GM19463 (cell line): Measurements from ENCODE around the gene BAG5.
A peak's percentile ranks its signal among the peaks of the same experiment; 100 is the strongest.

Experiments used
- ATAC-seq: cut with Tn5 transposase; IDR thresholded peaks from one replicate; pipeline ENCODE4 v1.9.1; 2021; ENCODE audit warnings: mild to moderate bottlenecking, moderate library complexity; ENCODE audit not compliant: unreplicated experiment

Gene BAG5

GRCh38 chr14:103547941-103548462 is 14.5 kb downstream of the BAG5 start:
- ATAC-seq = no peak

GRCh38 chr14:103547455-103547940 is 15.0 kb downstream of the BAG5 start:
- no peak for ATAC-seq

- peak; percentile 63 for ATAC-seq
Observed at GRCh38 chr14:103546652-103547454, 15.6 kb downstream of the BAG5 start.

GRCh38 chr14:103545915-103546651 is 16.4 kb downstream of the BAG5 start:
- no peak for ATAC-seq

- no peak for ATAC-seq
Observed at GRCh38 chr14:103545219-103545914, 17.1 kb downstream of the BAG5 start.

GRCh38 chr14:103544388-103545218 is 17.9 kb downstream of the BAG5 start:
- ATAC-seq = no peak

- no peak for ATAC-seq
Observed at GRCh38 chr14:103543721-103544387, 18.6 kb downstream of the BAG5 start.

GRCh38 chr14:103543140-103543539 is 19.3 kb downstream of the BAG5 start:
- no peak for ATAC-seq

GRCh38 chr14:103542605-103543088 is 19.8 kb downstream of the BAG5 start:
- ATAC-seq = no peak

- ATAC-seq = no peak
Observed at GRCh38 chr14:103541709-103542604, 20.5 kb downstream of the BAG5 start.

- ATAC-seq = no peak
Observed at GRCh38 chr14:103540821-103541708, 21.4 kb downstream of the BAG5 start.

- no peak for ATAC-seq
Observed at GRCh38 chr14:103539056-103539825, 23.2 kb downstream of the BAG5 start.

- no peak for ATAC-seq
Observed at GRCh38 chr14:103538291-103539055, 24.0 kb downstream of the BAG5 start.

GRCh38 chr14:103537175-103537990 is 25.1 kb downstream of the BAG5 start:
- no peak for ATAC-seq

GRCh38 chr14:103536693-103537092 is 25.8 kb downstream of the BAG5 start:
- no peak for ATAC-seq
